ENCODE results near the gene NES.
A peak's percentile ranks its signal among the peaks of the same experiment; 100 is the strongest.

NES gene

GRCh38 chr1:156664046-156664766 is 13.0 kb downstream of the NES start:
- DNase-seq: peak in 7 of 51 donors; percentile 12 to 48 (median 30)

- peak in 16 of 51 donors; percentile 16 to 65 (median 24) for DNase-seq
These were observed 14.0 kb downstream of the NES start for GRCh38 chr1:156663178-156663577.

GRCh38 chr1:156662800-156663055 is 14.5 kb downstream of the NES start:
- DNase-seq: no peak

GRCh38 chr1:156662005-156662799 is 15.0 kb downstream of the NES start:
- peak in 41 of 51 donors; percentile 28 to 85 (median 60) for DNase-seq

GRCh38 chr1:156660752-156661112 is 16.5 kb downstream of the NES start:
- no peak for DNase-seq

- DNase-seq: peak in 50 of 51 donors; percentile 59 to 98 (median 87)
These were observed 17.0 kb downstream of the NES start for GRCh38 chr1:156659988-156660751.

GRCh38 chr1:156659661-156659987 is 17.6 kb downstream of the NES start:
- no peak for DNase-seq

- DNase-seq: no peak
These were observed 18.1 kb downstream of the NES start for GRCh38 chr1:156658945-156659574.

GRCh38 chr1:156658496-156658895 is 18.7 kb downstream of the NES start:
- DNase-seq: no peak

- DNase-seq: no peak
These were observed 19.4 kb downstream of the NES start for GRCh38 chr1:156657741-156658319.

GRCh38 chr1:156656806-156657740 is 20.1 kb downstream of the NES start:
- DNase-seq: peak in 47 of 51 donors; percentile 36 to 89 (median 70)

- DNase-seq: no peak
These were observed 21.2 kb downstream of the NES start for GRCh38 chr1:156655904-156656516.

GRCh38 chr1:156655151-156655903 is 21.9 kb downstream of the NES start:
- no peak for DNase-seq

- DNase-seq: no peak
These were observed 22.5 kb downstream of the NES start for GRCh38 chr1:156654700-156655099.

GRCh38 chr1:156652992-156653355 is 24.2 kb downstream of the NES start:
- no peak for DNase-seq

GRCh38 chr1:156652131-156652991 is 24.8 kb downstream of the NES start:
- no peak for DNase-seq

GRCh38 chr1:156648951-156649350 is 28.3 kb downstream of the NES start:
- no peak for DNase-seq

GRCh38 chr1:156648496-156648895 is 28.7 kb downstream of the NES start:
- no peak for DNase-seq
